ENCODE data around the gene LIN7A. TPM values are rescaled to one million over a fixed set of nuclear protein-coding genes. Genes with fewer than 3 reads are reported as not detected.

The LIN7A gene
- total and polyA plus RNA-seq, 2 experiments from 2014 or later, result 5.2 to 9.9 TPM

- no peak overlapping the region for H2AFZ ChIP-seq
- no peak for DNase-seq (ENCODE audit: low spot score)
- no peak overlapping the region for H3K27ac ChIP-seq
- H3K4me2 ChIP-seq, result peak overlapping the region; percentile 1
- TF ChIP-seq EZH2phosphoT487 (IDR thresholded peaks at IDR 0.05; ENCODE audit: low read depth, severe bottlenecking, unreplicated experiment) (no peak), EZH2 (IDR thresholded peaks at IDR 0.05; ENCODE audit: borderline replicate concordance) (no peak), CTCF (IDR thresholded peaks at IDR 0.05; ENCODE audit: poor library complexity) (no peak)
- no peaks in the 10 kb centered on the region for H3K27me3 ChIP-seq
- H3K9me2 ChIP-seq (replicated peaks; ENCODE audit: insufficient read depth), result no peaks in the 10 kb centered on the region
- no peaks in the 10 kb centered on the region for H3K9me3 ChIP-seq (ENCODE audit: low read depth)
- H3K4me3 ChIP-seq, result no peak overlapping the region
- H3K36me3 ChIP-seq (replicated peaks; ENCODE audit: insufficient read depth, low read depth), result no peaks in the 10 kb centered on the region
- H4K20me1 ChIP-seq (ENCODE audit: insufficient read depth, poor library complexity, severe bottlenecking), result no peaks in the 10 kb centered on the region
- H3K79me2 ChIP-seq, result no peaks in the 10 kb centered on the region
- no peaks in the 10 kb centered on the region for H3K4me1 ChIP-seq (ENCODE audit: insufficient read depth)
- 85% methylated on average over 4 of the region's 4 CpGs for WGBS (ENCODE audit: low lambda C conversion rate, missing lambda C conversion rate)
Measured at GRCh38 chr12:80830533-80831088, 107.1 kb downstream of the LIN7A start.

GRCh38 chr12:80829767-80830166, 108.0 kb downstream of the LIN7A start:
- Histone ChIP-seq H2AFZ (no peak overlapping the region), H3K27ac (no peak overlapping the region), H3K4me1 (ENCODE audit: insufficient read depth) (no peaks in the 10 kb centered on the region), H3K27me3 (no peaks in the 10 kb centered on the region), H3K4me2 (peak overlapping the region; percentile 1), H3K79me2 (no peaks in the 10 kb centered on the region), H3K4me3 (no peak overlapping the region), H3K9me3 (ENCODE audit: low read depth) (no peaks in the 10 kb centered on the region), H3K9me2 (replicated peaks; ENCODE audit: insufficient read depth) (no peaks in the 10 kb centered on the region), H4K20me1 (ENCODE audit: insufficient read depth, poor library complexity, severe bottlenecking) (no peaks in the 10 kb centered on the region), H3K36me3 (replicated peaks; ENCODE audit: insufficient read depth, low read depth) (no peaks in the 10 kb centered on the region)
- 70% methylated on average over 2 of the region's 2 CpGs for WGBS (ENCODE audit: low lambda C conversion rate, missing lambda C conversion rate)
- no peak for DNase-seq (ENCODE audit: low spot score)
- no peak for TF ChIP-seq EZH2 (IDR thresholded peaks at IDR 0.05; ENCODE audit: borderline replicate concordance)
- TF ChIP-seq CTCF (IDR thresholded peaks at IDR 0.05; ENCODE audit: poor library complexity), result no peak
- TF ChIP-seq EZH2phosphoT487 (IDR thresholded peaks at IDR 0.05; ENCODE audit: low read depth, severe bottlenecking, unreplicated experiment), result no peak

- no peaks in the 10 kb centered on the region for H3K79me2 ChIP-seq
- no peak overlapping the region for H3K27ac ChIP-seq
- no peaks in the 10 kb centered on the region for H3K4me1 ChIP-seq (ENCODE audit: insufficient read depth)
- no peak for TF ChIP-seq EZH2 (IDR thresholded peaks at IDR 0.05; ENCODE audit: borderline replicate concordance)
- no peak for TF ChIP-seq EZH2phosphoT487 (IDR thresholded peaks at IDR 0.05; ENCODE audit: low read depth, severe bottlenecking, unreplicated experiment)
- TF ChIP-seq CTCF (IDR thresholded peaks at IDR 0.05; ENCODE audit: poor library complexity), result no peak
- H3K9me3 ChIP-seq (ENCODE audit: low read depth), result no peaks in the 10 kb centered on the region
- H4K20me1 ChIP-seq (ENCODE audit: insufficient read depth, poor library complexity, severe bottlenecking), result no peaks in the 10 kb centered on the region
- no peaks in the 10 kb centered on the region for H3K27me3 ChIP-seq
- no peak overlapping the region for H2AFZ ChIP-seq
- H3K36me3 ChIP-seq (replicated peaks; ENCODE audit: insufficient read depth, low read depth), result no peaks in the 10 kb centered on the region
- H3K9me2 ChIP-seq (replicated peaks; ENCODE audit: insufficient read depth), result no peaks in the 10 kb centered on the region
- 59% methylated on average over 2 of the region's 2 CpGs for WGBS (ENCODE audit: low lambda C conversion rate, missing lambda C conversion rate)
- no peak for DNase-seq (ENCODE audit: low spot score)
- no peak overlapping the region for H3K4me3 ChIP-seq
- H3K4me2 ChIP-seq, result no peak overlapping the region
Measured at GRCh38 chr12:80825506-80825905, 112.2 kb downstream of the LIN7A start.
